SK-N-SH (cell line): Measurements from ENCODE around the gene FBLN7. TPM values are rescaled to one million over a fixed set of nuclear protein-coding genes. Genes with fewer than 3 reads are reported as not detected.

Source experiments
- CTCF ChIA-PET: fragments of 300-600, 350-600 bp; formaldehyde crosslinking; extraction: SDS; loops from one replicate; lab custom pipeline; 2021; lab: Yijun Ruan, JAX
- POLR2A ChIA-PET: fragments of 350-600 bp; sonication (Branson Sonifier 250); formaldehyde crosslinking; extraction: SDS; loops from one replicate; lab custom pipeline; 2020; ENCODE audit warnings: antibody characterized with exemption, inconsistent platforms; lab: Yijun Ruan, JAX
- DNase-seq: peaks from one replicate; pipeline ENCODE4 v3.0.0; 2012
- H2AFZ ChIP-seq: fragments of 200-600 bp; sonication (generic); 2 replicates; pipeline ENCODE4 v1.8.1; 2016; ENCODE audit warnings: antibody characterized with exemption, mild to moderate bottlenecking, low read depth
- H3F3A ChIP-seq: fragments of 200-600 bp; sonication (generic); replicated peaks from 2 replicates; pipeline ENCODE3; 2016; ENCODE audit warnings: antibody characterized with exemption, mild to moderate bottlenecking; ENCODE audit not compliant: insufficient read depth
- H3K27ac ChIP-seq, 2 experiments: fragments of 200-500 bp in 1 of 2; fragments of 200-600 bp in 1 of 2; sonication (Bioruptor generic) in 1 of 2; sonication (generic), shearing (Covaris generic) in 1 of 2; 2 replicates each; pipeline versions ENCODE4 v1.5.1 to v1.6.1; 2014 to 2016; ENCODE audit warnings: low read depth in 2 of 2, inconsistent platforms in 1 of 2, low read length in 1 of 2, mild to moderate bottlenecking in 1 of 2, mixed read lengths in 1 of 2
- H3K27me3 ChIP-seq: fragments of 200-600 bp; sonication (generic), shearing (Covaris generic); 2 replicates; pipeline ENCODE4 v1.6.1; 2016; ENCODE audit warnings: mixed run types; ENCODE audit not compliant: insufficient read depth
- H3K36me3 ChIP-seq, 2 experiments: fragments of 200-500 bp in 1 of 2; fragments of 200-600 bp in 1 of 2; sonication (Bioruptor generic) in 1 of 2; sonication (generic) in 1 of 2; replicated peaks in 1 of 2; 2 replicates each; pipeline versions ENCODE3 to v1.5.1; 2014 to 2016; ENCODE audit warnings: low read length in 1 of 2, mild to moderate bottlenecking in 1 of 2; ENCODE audit not compliant: insufficient read depth in 2 of 2, control insufficient read depth in 1 of 2
- H3K4me1 ChIP-seq, 2 experiments: fragments of 200-500 bp in 1 of 2; fragments of 200-600 bp in 1 of 2; sonication (Bioruptor generic) in 1 of 2; sonication (generic), shearing (Covaris generic) in 1 of 2; 2 replicates each; pipeline versions ENCODE4 v1.5.1 to v1.6.1; 2014 to 2016; ENCODE audit warnings: low read depth in 1 of 2, low read length in 1 of 2, mixed run types in 1 of 2; ENCODE audit not compliant: insufficient read depth in 2 of 2, control insufficient read depth in 1 of 2
- H3K4me2 ChIP-seq: fragments of 200-600 bp; sonication (generic), shearing (Covaris generic); 2 replicates; pipeline ENCODE4 v1.6.1; 2017; ENCODE audit warnings: mixed run types
- H3K4me3 ChIP-seq, 2 experiments: fragments of 200-500 bp in 1 of 2; fragments of 200-600 bp in 1 of 2; sonication (Bioruptor generic) in 1 of 2; sonication (generic), shearing (Covaris generic) in 1 of 2; 2 replicates each; pipeline versions ENCODE4 v1.5.1 to v1.8.1; 2014 to 2016; ENCODE audit warnings: low read depth in 2 of 2, inconsistent platforms in 1 of 2, low read length in 1 of 2, mild to moderate bottlenecking in 1 of 2, mixed read lengths in 1 of 2, moderate library complexity in 1 of 2
- H3K79me2 ChIP-seq: fragments of 200-600 bp; sonication (generic); 2 replicates; pipeline ENCODE4 v1.8.1; 2017; ENCODE audit warnings: mild to moderate bottlenecking; ENCODE audit not compliant: insufficient read depth
- H3K9ac ChIP-seq: fragments of 200-600 bp; sonication (generic); 2 replicates; pipeline ENCODE4 v1.6.1; 2017; ENCODE audit warnings: mixed run types
- H3K9me2 ChIP-seq: fragments of 200-600 bp; sonication (generic); 2 replicates; pipeline ENCODE4 v1.6.1; 2017; ENCODE audit warnings: mixed run types
- H3K9me3 ChIP-seq: fragments of 200-600 bp; sonication (generic); 2 replicates; pipeline ENCODE4 v1.6.1; 2017; ENCODE audit warnings: mixed run types, mild to moderate bottlenecking, moderate library complexity
- H4K20me1 ChIP-seq: fragments of 200-600 bp; sonication (generic); 2 replicates; pipeline ENCODE4 v1.6.1; 2017; ENCODE audit warnings: mild to moderate bottlenecking, mixed run types; ENCODE audit not compliant: insufficient read depth
- CHD2 ChIP-seq: fragments of 150-350 bp; IDR thresholded peaks from 2 replicates; pipeline ENCODE4 v1.6.1; 2018; ENCODE audit warnings: low read length; ENCODE audit not compliant: partially characterized antibody
- EP300 ChIP-seq, 2 experiments: IDR thresholded peaks; 2 replicates each; pipeline versions ENCODE4 v1.4.0 to v1.6.1; 2012; ENCODE audit warnings: borderline replicate concordance in 1 of 2, low read depth in 1 of 2, low read length in 1 of 2
- EZH2phosphoT487 ChIP-seq: fragments of 200-600 bp; sonication (generic); IDR thresholded peaks from 2 replicates; pipeline ENCODE4 v1.6.1; 2017; ENCODE audit warnings: low read depth, mixed run types, mild to moderate bottlenecking, antibody characterized with exemption, moderate library complexity, borderline replicate concordance
- GABPA ChIP-seq: IDR thresholded peaks from 2 replicates; pipeline ENCODE4 v1.4.0; 2012; ENCODE audit warnings: low read depth, mild to moderate bottlenecking
- MEF2A ChIP-seq: IDR thresholded peaks from 2 replicates; pipeline ENCODE4 v1.4.0; 2012; ENCODE audit warnings: low read depth, borderline replicate concordance
- MXI1 ChIP-seq: IDR thresholded peaks from 2 replicates; pipeline ENCODE4 v1.6.1; 2012; ENCODE audit warnings: mild to moderate bottlenecking, low read depth, low read length, improper control_type of control experiment
- NFIC ChIP-seq: IDR thresholded peaks from 2 replicates; pipeline ENCODE4 v1.4.0; 2012; ENCODE audit warnings: borderline replicate concordance
- NRF1 ChIP-seq: IDR thresholded peaks from 2 replicates; pipeline ENCODE4 v1.6.1; 2012; ENCODE audit warnings: low read depth, mild to moderate bottlenecking, low read length
- POLR2AphosphoS5 ChIP-seq: IDR thresholded peaks from 2 replicates; pipeline ENCODE4 v1.6.1; 2012; ENCODE audit warnings: low read depth, low read length
- TAF1 ChIP-seq: IDR thresholded peaks from 2 replicates; pipeline ENCODE4 v1.6.1; 2012; ENCODE audit warnings: low read depth, mild to moderate bottlenecking, low read length, moderate library complexity, borderline replicate concordance
- WGBS: methylation state at CpG from one replicate; pipeline ENCODE4 v1.1.6; 2017; ENCODE audit warnings: low lambda C conversion rate; 5-methylcytosine and 5-hydroxymethylcytosine counted together
- polyA plus RNA-seq, 3 experiments: library from polyadenylated mRNA; depleted of rRNA; stranded (reverse); fragments of >200 nt; gene quantifications; 2 replicates each; pipeline ENCODE4 v1.2.3, GENCODE V29; 2012
- TF ChIP-seq, protein P1 (sequence below): IDR thresholded peaks from 2 replicates; pipeline ENCODE4 v1.4.0; 2012; ENCODE audit warnings: low read depth, borderline replicate concordance
- TF ChIP-seq, protein P2 (sequence below): fragments of 200-600 bp; sonication (generic); IDR thresholded peaks from 2 replicates; pipeline ENCODE4 v1.6.1; 2017; ENCODE audit warnings: antibody characterized with exemption, mild to moderate bottlenecking, moderate library complexity
- TF ChIP-seq, protein P3 (sequence below): fragments of 150-350 bp; IDR thresholded peaks from 2 replicates; pipeline ENCODE4 v1.6.1; 2016; ENCODE audit warnings: mild to moderate bottlenecking, low read depth, low read length

Gene FBLN7
- polyA plus RNA-seq, 1 of the 3 experiments (the other 2 are of a cell fraction) = 4.4 TPM

- no peaks in the 10 kb centered on the region for H3K27me3 ChIP-seq
- H3K9me2 ChIP-seq = no peaks in the 10 kb centered on the region
- H3K9ac ChIP-seq = no peak overlapping the region
- ChIA-PET CTCF (interaction anchor here (0.9 kb wide), 1 partner anchor 33 kb away, joined by 3 read pairs; no protein-coding TSS in a partner anchor), POLR2A (no interaction called here)
- no peak overlapping the region for H3K4me3 ChIP-seq
- H3F3A ChIP-seq = no peaks in the 10 kb centered on the region
- no peaks in the 10 kb centered on the region for H3K79me2 ChIP-seq
- no peaks in the 10 kb centered on the region for H3K9me3 ChIP-seq
- H4K20me1 ChIP-seq = no peaks in the 10 kb centered on the region
- H3K36me3 ChIP-seq = no peaks in the 10 kb centered on the region
- no peak for DNase-seq
- no peak overlapping the region for H3K27ac ChIP-seq
- TF ChIP-seq NFIC (no peak), GABPA (no peak), EZH2phosphoT487 (no peak), MXI1 (no peak), EP300 (IDR thresholded peaks at IDR 0.05; ENCODE audit: borderline replicate concordance in 1 of 2, low read depth in 1 of 2, low read length in 1 of 2) (no peak), POLR2AphosphoS5 (no peak), NRF1 (no peak), MEF2A (no peak), CHD2 (no peak), TAF1 (no peak)
- TF ChIP-seq, protein P1, sequence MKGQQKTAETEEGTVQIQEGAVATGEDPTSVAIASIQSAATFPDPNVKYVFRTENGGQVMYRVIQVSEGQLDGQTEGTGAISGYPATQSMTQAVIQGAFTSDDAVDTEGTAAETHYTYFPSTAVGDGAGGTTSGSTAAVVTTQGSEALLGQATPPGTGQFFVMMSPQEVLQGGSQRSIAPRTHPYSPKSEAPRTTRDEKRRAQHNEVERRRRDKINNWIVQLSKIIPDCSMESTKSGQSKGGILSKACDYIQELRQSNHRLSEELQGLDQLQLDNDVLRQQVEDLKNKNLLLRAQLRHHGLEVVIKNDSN = no peak
- TF ChIP-seq, protein P2, sequence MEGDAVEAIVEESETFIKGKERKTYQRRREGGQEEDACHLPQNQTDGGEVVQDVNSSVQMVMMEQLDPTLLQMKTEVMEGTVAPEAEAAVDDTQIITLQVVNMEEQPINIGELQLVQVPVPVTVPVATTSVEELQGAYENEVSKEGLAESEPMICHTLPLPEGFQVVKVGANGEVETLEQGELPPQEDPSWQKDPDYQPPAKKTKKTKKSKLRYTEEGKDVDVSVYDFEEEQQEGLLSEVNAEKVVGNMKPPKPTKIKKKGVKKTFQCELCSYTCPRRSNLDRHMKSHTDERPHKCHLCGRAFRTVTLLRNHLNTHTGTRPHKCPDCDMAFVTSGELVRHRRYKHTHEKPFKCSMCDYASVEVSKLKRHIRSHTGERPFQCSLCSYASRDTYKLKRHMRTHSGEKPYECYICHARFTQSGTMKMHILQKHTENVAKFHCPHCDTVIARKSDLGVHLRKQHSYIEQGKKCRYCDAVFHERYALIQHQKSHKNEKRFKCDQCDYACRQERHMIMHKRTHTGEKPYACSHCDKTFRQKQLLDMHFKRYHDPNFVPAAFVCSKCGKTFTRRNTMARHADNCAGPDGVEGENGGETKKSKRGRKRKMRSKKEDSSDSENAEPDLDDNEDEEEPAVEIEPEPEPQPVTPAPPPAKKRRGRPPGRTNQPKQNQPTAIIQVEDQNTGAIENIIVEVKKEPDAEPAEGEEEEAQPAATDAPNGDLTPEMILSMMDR = no peak
- TF ChIP-seq, protein P3, sequence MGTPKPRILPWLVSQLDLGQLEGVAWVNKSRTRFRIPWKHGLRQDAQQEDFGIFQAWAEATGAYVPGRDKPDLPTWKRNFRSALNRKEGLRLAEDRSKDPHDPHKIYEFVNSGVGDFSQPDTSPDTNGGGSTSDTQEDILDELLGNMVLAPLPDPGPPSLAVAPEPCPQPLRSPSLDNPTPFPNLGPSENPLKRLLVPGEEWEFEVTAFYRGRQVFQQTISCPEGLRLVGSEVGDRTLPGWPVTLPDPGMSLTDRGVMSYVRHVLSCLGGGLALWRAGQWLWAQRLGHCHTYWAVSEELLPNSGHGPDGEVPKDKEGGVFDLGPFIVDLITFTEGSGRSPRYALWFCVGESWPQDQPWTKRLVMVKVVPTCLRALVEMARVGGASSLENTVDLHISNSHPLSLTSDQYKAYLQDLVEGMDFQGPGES = no peak
- H2AFZ ChIP-seq = no peak overlapping the region
- no peak overlapping the region for H3K4me2 ChIP-seq
- no peaks in the 10 kb centered on the region for H3K4me1 ChIP-seq
- 76% methylated on average over 7 of the region's 8 CpGs for whole genome bisulfite sequencing
Measured at GRCh38 chr2:112183327-112184025, 45.3 kb downstream of the FBLN7 start.
